Endothelial cell of umbilical vein (primary cell): ENCODE measurements around the gene SLC30A10. TPM values are rescaled to one million over a fixed set of nuclear protein-coding genes. Genes with fewer than 3 reads are reported as not detected.
"Not testable (repeated sequence)": the region's sequence is repeated elsewhere in the genome, so short reads cannot be mapped to it uniquely, and the experiment has no call there.

Experiments
- BruUV-seq: library from RNA; stranded (reverse); fragments of 400-500 nt; replicated peaks from 2 replicates; lab custom pipeline; 2021; lab: Mats Ljungman, UMichigan
- CTCF ChIA-PET: fragments of 300-600, 350-600 bp; sonication (Branson Sonifier 250); formaldehyde crosslinking; loops from one replicate; lab custom pipeline; 2021; ENCODE audit warnings: antibody characterized with exemption, inconsistent platforms; lab: Charles Lee
- POLR2A ChIA-PET: fragments of 300-600, 350-600 bp; sonication (Branson Sonifier 250); formaldehyde crosslinking; loops from one replicate; lab custom pipeline; 2021; ENCODE audit warnings: antibody characterized with exemption, inconsistent platforms; lab: Charles Lee
- DNase-seq: peaks from one replicate; pipeline ENCODE4 v3.0.0-alpha.2; 2011; ENCODE audit warnings: low read depth, low spot score
- FAIRE-seq: peaks from 2 replicates; lab custom pipeline; 2011; peaks lifted over from hg19 to GRCh38; lab: Jason Lieb, UNC
- H2AFZ ChIP-seq: 2 replicates; pipeline ENCODE4 v1.6.0; 2012; ENCODE audit warnings: low read depth, low read length, control low read depth, inconsistent platforms
- H3K27ac ChIP-seq: 2 replicates; pipeline ENCODE4 v1.5.1; 2011; ENCODE audit warnings: low read depth, mild to moderate bottlenecking, control low read depth, low read length, moderate library complexity; ENCODE audit not compliant: insufficient read depth
- H3K27me3 ChIP-seq, 2 experiments: 2 replicates each; pipeline versions ENCODE4 v1.6.0 to v1.6.1; 2011; ENCODE audit warnings: low read length in 2 of 2, mixed read lengths in 1 of 2; ENCODE audit not compliant: control insufficient read depth in 2 of 2, insufficient read depth in 2 of 2
- H3K36me3 ChIP-seq, 2 experiments: 2 replicates in 1 of 2; 3 replicates in 1 of 2; pipeline ENCODE4 v1.5.1; 2011; ENCODE audit warnings: low read length in 2 of 2, mild to moderate bottlenecking in 1 of 2, moderate library complexity in 1 of 2; ENCODE audit not compliant: control insufficient read depth in 2 of 2, insufficient read depth in 2 of 2; ENCODE audit errors: extremely low read depth in 1 of 2
- H3K4me1 ChIP-seq: 3 replicates; pipeline ENCODE4 v1.5.1; 2011; ENCODE audit warnings: mild to moderate bottlenecking, low read length; ENCODE audit not compliant: control insufficient read depth, insufficient read depth; ENCODE audit errors: extremely low read depth
- H3K4me2 ChIP-seq: 2 replicates; pipeline ENCODE4 v1.6.1; 2011; ENCODE audit warnings: low read length, control low read depth, mixed read lengths; ENCODE audit not compliant: insufficient read depth
- H3K4me3 ChIP-seq, 3 experiments: fragments of 200-600 bp in 1 of 3; sonication (generic), shearing (Covaris generic) in 1 of 3; replicated peaks in 1 of 3; 2 replicates each; pipeline ENCODE4 v1.5.1; 2011 to 2016; ENCODE audit warnings: control low read depth in 3 of 3, low read length in 3 of 3, mild to moderate bottlenecking in 2 of 3, inconsistent platforms in 1 of 3, low read depth in 1 of 3, moderate library complexity in 1 of 3; ENCODE audit not compliant: insufficient read depth in 1 of 3
- H3K79me2 ChIP-seq: 2 replicates; pipeline ENCODE4 v1.6.0; 2012; ENCODE audit warnings: low read length, inconsistent platforms; ENCODE audit not compliant: control insufficient read depth, insufficient read depth
- H3K9ac ChIP-seq: replicated peaks from 2 replicates; pipeline ENCODE3; 2011; ENCODE audit warnings: low read length, control low read depth; ENCODE audit not compliant: insufficient read depth; ENCODE audit errors: extremely low read depth
- H3K9me1 ChIP-seq: replicated peaks from 3 replicates; pipeline ENCODE4 v1.6.0; 2011; ENCODE audit warnings: mild to moderate bottlenecking, low read length; ENCODE audit not compliant: control insufficient read depth, insufficient read depth; ENCODE audit errors: extremely low read depth
- H3K9me3 ChIP-seq: replicated peaks from 2 replicates; pipeline ENCODE4 v1.5.1; 2012; ENCODE audit warnings: low read length, inconsistent platforms; ENCODE audit not compliant: control insufficient read depth, insufficient read depth
- H4K20me1 ChIP-seq: replicated peaks from 2 replicates; pipeline ENCODE3; 2011; ENCODE audit warnings: mild to moderate bottlenecking, low read length; ENCODE audit not compliant: control insufficient read depth, insufficient read depth; ENCODE audit errors: extremely low read depth
- CTCF ChIP-seq, 2 donors: IDR thresholded peaks; 1 replicate in 1 of 2; 2 replicates in 1 of 2; pipeline ENCODE4 v1.5.1; 2011; ENCODE audit warnings: low read length in 2 of 2, mild to moderate bottlenecking in 2 of 2, moderate library complexity in 2 of 2, control low read depth in 1 of 2, inconsistent platforms in 1 of 2, low read depth in 1 of 2; ENCODE audit not compliant: insufficient read depth in 1 of 2; ENCODE audit errors: extremely low read depth in 1 of 2
- EZH2 ChIP-seq: IDR thresholded peaks from 2 replicates; pipeline ENCODE4 v1.6.1; 2012; ENCODE audit warnings: borderline replicate concordance, low read depth, mild to moderate bottlenecking, moderate library complexity, low read length, inconsistent platforms; ENCODE audit not compliant: severe bottlenecking
- FOS ChIP-seq: IDR thresholded peaks from 2 replicates; pipeline ENCODE4 v1.6.1; 2011; ENCODE audit warnings: mild to moderate bottlenecking, low read length, moderate library complexity, borderline replicate concordance; ENCODE audit not compliant: insufficient read depth
- GATA2 ChIP-seq: IDR thresholded peaks from 2 replicates; pipeline ENCODE4 v1.7.0; 2011; ENCODE audit warnings: low read depth, mild to moderate bottlenecking, moderate library complexity, mixed read lengths, low read length; ENCODE audit not compliant: insufficient read length, insufficient read depth
- JUN ChIP-seq: IDR thresholded peaks from 2 replicates; pipeline ENCODE4 v1.6.1; 2011; ENCODE audit warnings: borderline replicate concordance, low read depth; ENCODE audit not compliant: insufficient read length, insufficient read depth
- MAX ChIP-seq: IDR thresholded peaks from 2 replicates; pipeline ENCODE4 v1.6.1; 2011; ENCODE audit not compliant: insufficient read depth, insufficient read length
- MYC ChIP-seq: IDR thresholded peaks from one replicate; pipeline ENCODE4 v1.6.1; 2011; ENCODE audit warnings: mild to moderate bottlenecking, low read depth, low read length
- POLR2A ChIP-seq: IDR thresholded peaks from 2 replicates; pipeline ENCODE4 v1.6.1; 2012; ENCODE audit warnings: low read depth, mild to moderate bottlenecking, control low read depth, low read length
- POLR2AphosphoS5 ChIP-seq: IDR thresholded peaks from 2 replicates; pipeline ENCODE4 v1.6.1; 2012; ENCODE audit warnings: low read depth, mild to moderate bottlenecking, control low read depth, low read length, moderate library complexity; ENCODE audit not compliant: insufficient read depth
- dilution Hi-C: fragments of 300-500 bp; cut with MboI; formaldehyde crosslinking; loops from one replicate; pipeline ENCODE4 v1.15.0; 2019; ENCODE audit warnings: low sequenced_read_pairs; ENCODE audit not compliant: extremely low pct_ligation_motif_present
- intact Hi-C: fragments of 100-400 bp; cut with micrococcal nuclease; formaldehyde crosslinking; loops from one replicate; pipeline ENCODE4 v1.10.0; 2022
- polyA plus RNA-seq, 4 experiments: library from polyadenylated mRNA; depleted of rRNA in 3 of 4; stranded (reverse) in 3 of 4; unstranded in 1 of 4; fragments of >200 nt; gene quantifications; 2 replicates each; pipeline versions ENCODE4 v1.2.1 to v1.2.3, GENCODE V29; 2011 to 2012; ENCODE audit warnings: missing spikeins in 1 of 4
- total RNA-seq: library from RNA; stranded (reverse); gene quantifications from 2 replicates; pipeline ENCODE4 v1.2.3, GENCODE V29; 2021

The SLC30A10 gene
- total and polyA plus RNA-seq, 2 donors (not counting 3 experiments of a cell fraction or from before 2014, with no cell fraction given) = not detected

- dilution Hi-C loops, BruUV-seq, H3K9ac ChIP-seq: not testable (repeated sequence)
Measured at GRCh38 chr1:219888667-219889066, 39.7 kb downstream of the SLC30A10 start.

GRCh38 chr1:219885680-219886079, 42.7 kb downstream of the SLC30A10 start:
- Histone ChIP-seq H3K9me3 (no peaks in the 10 kb centered on the region), H3K79me2 (no peaks in the 10 kb centered on the region), H3K4me1 (no peaks in the 10 kb centered on the region), H3K9ac (no peak overlapping the region), H3K36me3 (no peaks in the 10 kb centered on the region), H2AFZ (no peak overlapping the region), H3K4me3 (no peak overlapping the region), H3K27me3 (peaks cover 0 to 2% of the 10 kb centered on the region in 2 experiments), H3K9me1 (no peaks in the 10 kb centered on the region), H4K20me1 (no peaks in the 10 kb centered on the region), H3K4me2 (no peak overlapping the region), H3K27ac (no peak overlapping the region)
- BruUV-seq = no TSS peak
- POLR2A ChIA-PET = no interaction called here
- dilution Hi-C loops = no loop called here
- CTCF ChIA-PET = no interaction called here
- intact Hi-C loops = no loop called here
- no peak for DNase-seq
- TF ChIP-seq MAX (no peak), CTCF (IDR thresholded peaks at IDR 0.05; ENCODE audit: extremely low read depth in 1 of 2, insufficient read depth in 1 of 2, low read depth in 1 of 2, low read length in 2 of 2) (no peak), FOS (no peak), MYC (no peak), EZH2 (no peak), JUN (no peak), POLR2AphosphoS5 (no peak), GATA2 (no peak), POLR2A (no peak)
- no peak for FAIRE-seq

More at GRCh38 chr1:219888667-219889066, 39.7 kb downstream of the SLC30A10 start:
- DNase-seq, H3K4me1 ChIP-seq, H3K27ac ChIP-seq, H3K36me3 ChIP-seq, H3K9me3 ChIP-seq, H3K79me2 ChIP-seq, H2AFZ ChIP-seq, H4K20me1 ChIP-seq, H3K4me3 ChIP-seq, POLR2A ChIA-PET, H3K4me2 ChIP-seq, CTCF ChIA-PET, H3K27me3 ChIP-seq, FAIRE-seq, H3K9me1 ChIP-seq, intact Hi-C loops: not testable (repeated sequence)
